Smooth muscle cell (in vitro differentiated cells): ENCODE results near the gene UNC45A. TPM values are rescaled to one million over a fixed set of nuclear protein-coding genes. Genes with fewer than 3 reads are reported as not detected.

ENCODE experiments used
- DNase-seq: peaks from one replicate; lab custom pipeline; 2025; ENCODE audit not compliant: unreplicated experiment; lab: John Stamatoyannopoulos, UW
- H2AFZ ChIP-seq: fragments of 200-600 bp; sonication (generic); 2 replicates; pipeline ENCODE4 v1.6.0; 2016; ENCODE audit warnings: antibody characterized with exemption, low read depth, mild to moderate bottlenecking
- H3F3A ChIP-seq: fragments of 200-600 bp; sonication (generic); 2 replicates; pipeline ENCODE4 v1.6.0; 2017; ENCODE audit warnings: antibody characterized with exemption, low read depth
- H3K27ac ChIP-seq: fragments of 200-600 bp; sonication (generic); 2 replicates; pipeline ENCODE4 v1.5.1; 2016; ENCODE audit warnings: low read depth, mild to moderate bottlenecking
- H3K27me3 ChIP-seq: fragments of 200-600 bp; sonication (generic); 2 replicates; pipeline ENCODE4 v1.6.1; 2016; ENCODE audit warnings: low read depth, mild to moderate bottlenecking
- H3K36me3 ChIP-seq: fragments of 200-600 bp; sonication (generic); 2 replicates; pipeline ENCODE4 v1.5.1; 2016; ENCODE audit warnings: low read depth
- H3K4me1 ChIP-seq: fragments of 200-600 bp; sonication (generic); 2 replicates; pipeline ENCODE4 v1.5.1; 2016; ENCODE audit warnings: low read depth
- H3K4me2 ChIP-seq: fragments of 200-600 bp; sonication (generic); 2 replicates; pipeline ENCODE4 v1.6.0; 2016; ENCODE audit warnings: mild to moderate bottlenecking
- H3K4me3 ChIP-seq: fragments of 200-600 bp; sonication (generic); 2 replicates; pipeline ENCODE4 v1.5.1; 2016; ENCODE audit warnings: mild to moderate bottlenecking
- H3K79me2 ChIP-seq: fragments of 200-600 bp; sonication (generic); 2 replicates; pipeline ENCODE4 v1.6.0; 2016; ENCODE audit warnings: low read depth, mild to moderate bottlenecking
- H3K9ac ChIP-seq: fragments of 200-600 bp; sonication (generic); 2 replicates; pipeline ENCODE4 v1.6.0; 2016; ENCODE audit warnings: low read depth
- H3K9me3 ChIP-seq: fragments of 200-600 bp; sonication (generic); replicated peaks from 2 replicates; pipeline ENCODE4 v1.5.1; 2016; ENCODE audit warnings: low read depth
- H4K20me1 ChIP-seq: fragments of 200-600 bp; sonication (generic); 2 replicates; pipeline ENCODE4 v1.6.0; 2016; ENCODE audit warnings: low read depth
- WGBS: methylation state at CpG from one replicate; pipeline ENCODE4 v1.1.7; 2016; ENCODE audit warnings: low lambda C conversion rate; 5-methylcytosine and 5-hydroxymethylcytosine counted together
- polyA plus RNA-seq: library from polyadenylated mRNA; unstranded; fragments of >200 nt; fragmentation: Nextera tagmentation; extraction: Ambion mirVana; gene quantifications from 2 replicates; pipeline ENCODE4 v1.2.1, GENCODE V29; 2016
- total RNA-seq: library from RNA; depleted of rRNA; stranded (reverse); fragments of >200 nt; gene quantifications from 2 replicates; pipeline ENCODE4 v1.2.3, GENCODE V29; 2014
- TF ChIP-seq, protein P1 (sequence below): fragments of 200-600 bp; sonication (generic); IDR thresholded peaks from 2 replicates; pipeline ENCODE4 v1.5.1; 2017; ENCODE audit warnings: borderline replicate concordance, mild to moderate bottlenecking, antibody characterized with exemption; ENCODE audit not compliant: insufficient read depth, poor library complexity, severe bottlenecking

Gene UNC45A
- total and polyA plus RNA-seq, 2 experiments from 2014 or later: 57.5 to 66.6 TPM

DNA sequence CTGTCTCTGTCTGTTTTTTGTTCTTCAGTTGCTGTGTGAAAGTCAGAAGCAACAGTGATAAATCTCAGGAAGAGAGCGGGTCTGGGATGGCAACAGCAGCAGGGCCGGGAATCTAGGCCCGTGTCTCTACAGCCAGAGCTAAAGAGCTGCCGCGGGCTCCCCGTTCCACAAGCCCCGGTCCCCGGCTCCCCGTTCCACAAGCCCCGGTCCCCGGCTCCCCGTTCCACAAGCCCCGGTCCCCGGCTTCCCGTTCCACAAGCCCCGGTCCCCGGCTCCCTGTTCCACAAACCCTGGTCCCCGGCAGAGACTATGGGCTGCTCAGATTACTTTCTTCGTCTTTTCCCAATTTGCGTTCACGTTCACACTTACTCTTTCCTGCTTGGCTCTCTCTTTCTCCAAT lies 39.1 kb downstream of the UNC45A start:
- Histone ChIP-seq H4K20me1 (no peaks in the 10 kb centered on the region), H3K4me3 (no peak overlapping the region), H2AFZ (no peak overlapping the region), H3K79me2 (no peaks in the 10 kb centered on the region), H3K4me2 (no peak overlapping the region), H3K9me3 (no peaks in the 10 kb centered on the region), H3F3A (no peaks in the 10 kb centered on the region), H3K27ac (no peak overlapping the region), H3K9ac (no peak overlapping the region), H3K36me3 (no peaks in the 10 kb centered on the region), H3K4me1 (no peaks in the 10 kb centered on the region), H3K27me3 (no peaks in the 10 kb centered on the region)
- no peak for DNase-seq
- TF ChIP-seq, protein P1, sequence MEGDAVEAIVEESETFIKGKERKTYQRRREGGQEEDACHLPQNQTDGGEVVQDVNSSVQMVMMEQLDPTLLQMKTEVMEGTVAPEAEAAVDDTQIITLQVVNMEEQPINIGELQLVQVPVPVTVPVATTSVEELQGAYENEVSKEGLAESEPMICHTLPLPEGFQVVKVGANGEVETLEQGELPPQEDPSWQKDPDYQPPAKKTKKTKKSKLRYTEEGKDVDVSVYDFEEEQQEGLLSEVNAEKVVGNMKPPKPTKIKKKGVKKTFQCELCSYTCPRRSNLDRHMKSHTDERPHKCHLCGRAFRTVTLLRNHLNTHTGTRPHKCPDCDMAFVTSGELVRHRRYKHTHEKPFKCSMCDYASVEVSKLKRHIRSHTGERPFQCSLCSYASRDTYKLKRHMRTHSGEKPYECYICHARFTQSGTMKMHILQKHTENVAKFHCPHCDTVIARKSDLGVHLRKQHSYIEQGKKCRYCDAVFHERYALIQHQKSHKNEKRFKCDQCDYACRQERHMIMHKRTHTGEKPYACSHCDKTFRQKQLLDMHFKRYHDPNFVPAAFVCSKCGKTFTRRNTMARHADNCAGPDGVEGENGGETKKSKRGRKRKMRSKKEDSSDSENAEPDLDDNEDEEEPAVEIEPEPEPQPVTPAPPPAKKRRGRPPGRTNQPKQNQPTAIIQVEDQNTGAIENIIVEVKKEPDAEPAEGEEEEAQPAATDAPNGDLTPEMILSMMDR: no peak
- 92% methylated on average over 21 of the region's 21 CpGs for WGBS

DNA sequence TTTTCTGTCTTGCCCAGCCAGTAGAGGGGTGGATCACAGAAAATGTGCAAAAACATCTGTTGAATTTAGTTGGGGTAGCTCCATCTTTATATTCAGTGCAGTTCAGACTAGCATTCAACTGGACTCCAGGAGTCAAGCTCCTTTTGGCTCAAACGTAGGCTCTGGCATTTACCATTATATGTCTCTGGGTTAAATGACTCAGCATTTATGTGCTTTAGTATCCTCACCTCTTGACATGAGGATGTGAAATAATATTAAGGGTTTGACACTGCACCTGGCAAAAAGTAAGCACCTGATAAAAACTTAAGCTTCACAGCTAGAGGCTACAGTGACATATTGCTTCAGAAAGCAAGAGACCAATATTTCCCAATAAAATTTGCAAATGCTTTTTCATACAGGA lies 44.5 kb downstream of the UNC45A start:
- 83% methylated on average over 1 of the region's 1 CpG for WGBS
- Histone ChIP-seq H3K79me2 (peaks cover 6% of the 10 kb centered on the region), H3K4me1 (no peaks in the 10 kb centered on the region), H3K9ac (no peak overlapping the region), H3K9me3 (no peaks in the 10 kb centered on the region), H3K36me3 (no peaks in the 10 kb centered on the region), H3K27me3 (no peaks in the 10 kb centered on the region), H4K20me1 (no peaks in the 10 kb centered on the region), H2AFZ (no peak overlapping the region), H3K4me2 (no peak overlapping the region), H3F3A (no peaks in the 10 kb centered on the region), H3K4me3 (no peak overlapping the region), H3K27ac (no peak overlapping the region)
- DNase-seq: no peak
- TF ChIP-seq, protein P1: no peak

DNA sequence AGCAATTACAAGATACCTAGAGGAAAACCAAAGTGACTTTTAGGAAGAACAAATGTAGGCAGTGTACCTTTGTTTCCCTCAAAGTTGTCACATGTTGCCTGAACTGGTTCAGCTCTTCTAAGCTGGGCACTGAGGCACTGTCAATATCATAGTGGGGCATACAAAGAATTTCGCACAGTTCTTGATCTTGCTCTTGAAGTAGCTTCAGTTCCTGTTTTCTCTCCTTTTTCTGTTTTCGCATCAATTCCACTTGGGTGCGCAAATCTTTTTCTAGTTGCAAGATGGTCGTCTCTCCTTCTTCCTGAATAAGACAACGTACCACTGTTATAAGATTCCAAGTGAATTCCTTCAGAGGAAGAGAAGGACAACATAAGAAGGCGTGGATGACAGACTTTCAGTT lies 46.6 kb downstream of the UNC45A start:
- WGBS: 91% methylated on average over 6 of the region's 6 CpGs
- Histone ChIP-seq H3K27ac (no peak overlapping the region), H3K9me3 (no peaks in the 10 kb centered on the region), H3K4me1 (no peaks in the 10 kb centered on the region), H3K79me2 (peaks cover 27% of the 10 kb centered on the region), H4K20me1 (no peaks in the 10 kb centered on the region), H3F3A (no peaks in the 10 kb centered on the region), H2AFZ (no peak overlapping the region), H3K36me3 (no peaks in the 10 kb centered on the region), H3K27me3 (no peaks in the 10 kb centered on the region), H3K4me3 (no peak overlapping the region), H3K9ac (no peak overlapping the region), H3K4me2 (no peak overlapping the region)
- no peak for DNase-seq
- TF ChIP-seq, protein P1: no peak

DNA sequence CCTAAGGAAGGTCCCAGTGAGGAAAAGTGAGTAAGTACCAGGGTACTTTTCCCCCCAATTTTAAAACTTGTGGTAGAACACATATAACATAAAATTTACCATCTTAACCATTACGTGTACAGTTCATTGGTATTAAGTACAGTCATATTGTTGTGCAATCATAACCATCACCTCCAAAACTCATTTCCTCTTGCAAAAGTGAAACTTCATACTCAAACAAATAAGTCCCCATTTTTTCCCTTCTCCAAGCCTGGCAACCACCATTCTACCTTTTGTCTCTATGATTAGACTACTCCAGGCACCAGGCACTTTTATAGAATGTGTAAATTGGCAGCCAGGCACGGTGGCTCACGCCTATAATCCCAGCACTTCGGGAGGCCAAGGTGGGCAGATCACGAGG lies 47.0 kb downstream of the UNC45A start:
- 98% methylated on average over 5 of the region's 5 CpGs for WGBS
- H3K9me3 ChIP-seq: no peaks in the 10 kb centered on the region
- no peak for DNase-seq
- no peak overlapping the region for H3K4me3 ChIP-seq
- H3F3A ChIP-seq: no peaks in the 10 kb centered on the region
- no peaks in the 10 kb centered on the region for H3K4me1 ChIP-seq
- H2AFZ ChIP-seq: no peak overlapping the region
- no peaks in the 10 kb centered on the region for H3K36me3 ChIP-seq
- H3K4me2 ChIP-seq: no peak overlapping the region
- no peaks in the 10 kb centered on the region for H3K27me3 ChIP-seq
- TF ChIP-seq, protein P1: no peak
- no peak overlapping the region for H3K27ac ChIP-seq
- H3K9ac ChIP-seq: no peak overlapping the region
- H3K79me2 ChIP-seq: peaks cover 31% of the 10 kb centered on the region
- H4K20me1 ChIP-seq: no peaks in the 10 kb centered on the region
